HepG2 (cell line): Measurements from ENCODE around the gene DDN. TPM values are rescaled to one million over a fixed set of nuclear protein-coding genes. Genes with fewer than 3 reads are reported as not detected.
A peak's percentile ranks its signal among the peaks of the same experiment; 100 is the strongest.

Experiments used
- ATRX ChIP-seq: sonication (generic); formaldehyde crosslinking; IDR thresholded peaks from 2 replicates; pipeline ENCODE4 v1.4.0; 2020; ENCODE audit warnings: missing genetic modification reagents, borderline replicate concordance
- FOXC1 ChIP-seq: sonication (generic); formaldehyde crosslinking; IDR thresholded peaks from 2 replicates; pipeline ENCODE4 v1.8.0; 2022; ENCODE audit warnings: mild to moderate bottlenecking, missing genetic modification reagents, borderline replicate concordance
- HOXD1 ChIP-seq: sonication (generic); formaldehyde crosslinking; IDR thresholded peaks from 2 replicates; pipeline ENCODE4 v1.5.0; 2020; ENCODE audit warnings: missing genetic modification reagents
- MTF1 ChIP-seq: sonication (generic); formaldehyde crosslinking; IDR thresholded peaks from 2 replicates; pipeline ENCODE4 v1.5.0; 2020; ENCODE audit warnings: missing genetic modification reagents
- MXD1 ChIP-seq: sonication (generic); formaldehyde crosslinking; IDR thresholded peaks from 2 replicates; pipeline ENCODE4 v1.4.0; 2020; ENCODE audit warnings: mild to moderate bottlenecking, missing genetic modification reagents
- POLR2AphosphoS5 ChIP-seq: IDR thresholded peaks from 2 replicates; pipeline ENCODE4 v1.6.1; 2012; ENCODE audit warnings: low read depth, low read length
- RAD51 ChIP-seq: fragments of 450-650 bp; IDR thresholded peaks from 2 replicates; pipeline ENCODE4 v1.6.1; 2016; ENCODE audit warnings: borderline replicate concordance
- SMAD1 ChIP-seq: sonication (generic); formaldehyde crosslinking; IDR thresholded peaks from 2 replicates; pipeline ENCODE4 v1.4.0; 2020; ENCODE audit warnings: missing genetic modification reagents, low read depth, mild to moderate bottlenecking, borderline replicate concordance
- SNAPC4 ChIP-seq: sonication (generic); formaldehyde crosslinking; IDR thresholded peaks from 2 replicates; pipeline ENCODE4 v1.4.0; 2020; ENCODE audit warnings: mild to moderate bottlenecking, missing genetic modification reagents
- SOX5 ChIP-seq: IDR thresholded peaks from 2 replicates; pipeline ENCODE4 v1.6.1; 2016; ENCODE audit warnings: borderline replicate concordance
- SP140L ChIP-seq: sonication (generic); formaldehyde crosslinking; IDR thresholded peaks from 2 replicates; pipeline ENCODE4 v1.4.0; 2020; ENCODE audit warnings: missing genetic modification reagents, borderline replicate concordance
- ZBTB2 ChIP-seq: sonication (generic); formaldehyde crosslinking; IDR thresholded peaks from 2 replicates; pipeline ENCODE4 v1.8.0; 2022; ENCODE audit warnings: low read depth, missing genetic modification reagents
- ZNF282 ChIP-seq: fragments of 450-650 bp; IDR thresholded peaks from 2 replicates; pipeline ENCODE4 v1.6.1; 2018; ENCODE audit not compliant: partially characterized antibody
- ZNF572 ChIP-seq: sonication (generic); formaldehyde crosslinking; IDR thresholded peaks from 2 replicates; pipeline ENCODE4 v1.5.1; 2020; ENCODE audit warnings: mild to moderate bottlenecking, missing genetic modification reagents
- ZNF614 ChIP-seq: IDR thresholded peaks from 2 replicates; pipeline ENCODE4 v1.6.1; 2018; ENCODE audit warnings: missing biosample characterization, missing genetic modification reagents, inconsistent platforms, borderline replicate concordance
- ZSCAN31 ChIP-seq: sonication (generic); formaldehyde crosslinking; IDR thresholded peaks from 2 replicates; pipeline ENCODE4 v1.5.0; 2020; ENCODE audit warnings: low read depth, mild to moderate bottlenecking, missing genetic modification reagents
- polyA plus RNA-seq, 8 experiments: library from polyadenylated mRNA; depleted of rRNA in 3 of 8; stranded (reverse) in 7 of 8; unstranded in 1 of 8; fragments of >200 nt; fragmentation: Illumina TruSeq in 4 of 8; extraction: Trizol in 4 of 8; gene quantifications; 2 replicates each; pipeline versions ENCODE4 v1.2.1 to v1.2.3, GENCODE V29; 2011 to 2016; ENCODE audit warnings: low read depth in 4 of 8, missing spikeins in 1 of 8, mixed read lengths in 1 of 8; ENCODE audit not compliant: insufficient read depth in 1 of 8
- total RNA-seq, 5 experiments: library from RNA; depleted of rRNA; stranded (reverse); fragments of >200 nt; fragmentation: Illumina TruSeq; extraction: Trizol; gene quantifications; 2 replicates each; pipeline ENCODE4 v1.2.3, GENCODE V29; 2016; ENCODE audit warnings: low read depth in 1 of 5
- TF ChIP-seq, protein P1 (sequence below): sonication (generic); formaldehyde crosslinking; IDR thresholded peaks from 2 replicates; pipeline ENCODE4 v1.9.0; 2022; ENCODE audit warnings: missing genetic modification reagents, mild to moderate bottlenecking, borderline replicate concordance

The DDN gene
- total and polyA plus RNA-seq, 2 of the 13 experiments (the other 11 are each of a cell fraction or from before 2014, with no cell fraction given): 0.24 to 0.53 TPM

- TF ChIP-seq ATRX (no peak), ZNF282 (peak; percentile 40), SNAPC4 (no peak), SOX5 (peak; percentile 21; the same call in 1 of the 2 replicates), ZNF614 (CRISPR knock-in tag) (0 out of 2 replicates have a peak, but pooled peaks have one; percentile 21), ZSCAN31 (CRISPR knock-in tag) (no peak; the same call in 1 of the 2 replicates), MTF1 (CRISPR knock-in tag) (no peak), FOXC1 (peak; percentile 85; the same call in 1 of the 2 replicates), POLR2AphosphoS5 (peak; percentile 84), RAD51 (no peak), ZBTB2 (CRISPR knock-in tag) (peak; percentile 80), ZNF572 (CRISPR knock-in tag) (no peak), MXD1 (CRISPR knock-in tag) (0 out of 2 replicates have a peak, but pooled peaks have one; percentile 2), SP140L (no peak), SMAD1 (CRISPR knock-in tag) (0 out of 2 replicates have a peak, but pooled peaks have one; percentile 31), HOXD1 (no peak)
- TF ChIP-seq, protein P1, sequence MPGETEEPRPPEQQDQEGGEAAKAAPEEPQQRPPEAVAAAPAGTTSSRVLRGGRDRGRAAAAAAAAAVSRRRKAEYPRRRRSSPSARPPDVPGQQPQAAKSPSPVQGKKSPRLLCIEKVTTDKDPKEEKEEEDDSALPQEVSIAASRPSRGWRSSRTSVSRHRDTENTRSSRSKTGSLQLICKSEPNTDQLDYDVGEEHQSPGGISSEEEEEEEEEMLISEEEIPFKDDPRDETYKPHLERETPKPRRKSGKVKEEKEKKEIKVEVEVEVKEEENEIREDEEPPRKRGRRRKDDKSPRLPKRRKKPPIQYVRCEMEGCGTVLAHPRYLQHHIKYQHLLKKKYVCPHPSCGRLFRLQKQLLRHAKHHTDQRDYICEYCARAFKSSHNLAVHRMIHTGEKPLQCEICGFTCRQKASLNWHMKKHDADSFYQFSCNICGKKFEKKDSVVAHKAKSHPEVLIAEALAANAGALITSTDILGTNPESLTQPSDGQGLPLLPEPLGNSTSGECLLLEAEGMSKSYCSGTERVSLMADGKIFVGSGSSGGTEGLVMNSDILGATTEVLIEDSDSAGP: peak; percentile 50; the same call in 1 of the 2 replicates
Observed at GRCh38 chr12:48957141-48958048, 41.8 kb downstream of the DDN start, which contains the start of gene ARF3 (continued).
